ENCODE measurements around the gene SUMO3.

GRCh38 chr21:44805859-44806258, 12.0 kb downstream of the SUMO3 start:
- TF ChIP-seq CTCF (IDR thresholded peaks at IDR 0.05) (no peak), POLR2A (IDR thresholded peaks at IDR 0.05) (no peak)
